Measurements from ENCODE around the gene OVAAL. TPM values are rescaled to one million over a fixed set of nuclear protein-coding genes. Genes with fewer than 3 reads are reported as not detected.
A peak's percentile ranks its signal among the peaks of the same experiment; 100 is the strongest.

OVAAL gene
- total and polyA plus RNA-seq, 2 of the 4 experiments (the other 2 are of a cell fraction): not detected

DNA sequence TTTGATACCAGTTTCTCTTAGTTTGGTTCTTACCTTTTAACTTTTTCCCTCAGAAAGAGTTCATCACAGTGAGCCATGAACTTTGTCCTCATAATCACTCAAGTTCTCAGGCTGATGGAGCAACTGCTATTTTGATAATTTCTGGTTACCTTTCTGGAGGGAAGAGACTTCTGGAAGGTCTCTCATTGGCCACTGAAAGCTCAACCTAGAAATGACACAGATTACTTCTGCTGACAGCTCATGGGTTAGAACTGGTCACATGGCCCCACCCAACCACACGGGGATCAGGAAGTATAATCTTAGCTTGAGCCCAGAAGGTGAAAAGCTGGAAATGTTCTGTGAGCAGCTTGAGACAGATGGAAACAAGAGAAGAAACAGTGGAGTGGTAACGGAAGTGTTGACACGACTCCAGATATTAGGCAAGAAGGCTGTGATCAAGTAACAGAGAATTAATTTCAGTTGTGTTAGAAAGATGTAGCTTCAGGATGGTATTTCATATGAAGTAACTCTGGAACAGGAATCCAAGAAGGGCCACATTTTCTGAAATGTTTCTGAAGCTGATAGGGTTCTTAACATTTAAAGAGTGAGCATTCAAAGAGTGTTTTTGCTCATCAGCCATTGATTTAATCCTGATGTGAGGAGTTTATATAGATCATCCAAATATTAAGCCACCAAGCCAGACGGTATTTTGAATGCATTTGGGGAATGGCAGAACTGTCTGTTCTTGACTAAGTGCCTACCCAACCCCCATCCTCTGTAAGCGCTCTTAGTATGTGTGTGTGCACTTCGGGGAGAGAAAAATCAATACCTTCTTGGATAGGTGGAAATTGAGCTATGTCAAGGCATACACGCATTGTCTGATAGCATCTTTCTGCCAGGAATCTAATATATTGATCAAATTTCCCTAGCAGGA is 51.1 kb downstream of the OVAAL start:
- peak overlapping the region; percentile 8; the same call in 1 of the 2 replicates for H4K5ac ChIP-seq (ENCODE audit: low read depth, low read length)
- H4K8ac ChIP-seq (ENCODE audit: low read depth in 2 of 2, low read length in 2 of 2): peak overlapping the region; percentile 69 to 81
- intact Hi-C loops (cut with micrococcal nuclease): no loop called here
- no peaks in the 10 kb centered on the region for H3K79me1 ChIP-seq (ENCODE audit: low read depth in 1 of 2, low read length in 2 of 2)
- no peaks in the 10 kb centered on the region for H4K20me1 ChIP-seq (ENCODE audit: insufficient read depth, low read length)
- peak overlapping the region; percentile 63; the same call in 1 of the 2 replicates for H3K27ac ChIP-seq (ENCODE audit: insufficient read depth, low read length)
- no peak overlapping the region for H3K9ac ChIP-seq (ENCODE audit: low read depth, low read length)
- TF ChIP-seq MAZ (IDR thresholded peaks at IDR 0.05; ENCODE audit: borderline replicate concordance, low read depth, low read length): no peak
- TF ChIP-seq, protein P1, sequence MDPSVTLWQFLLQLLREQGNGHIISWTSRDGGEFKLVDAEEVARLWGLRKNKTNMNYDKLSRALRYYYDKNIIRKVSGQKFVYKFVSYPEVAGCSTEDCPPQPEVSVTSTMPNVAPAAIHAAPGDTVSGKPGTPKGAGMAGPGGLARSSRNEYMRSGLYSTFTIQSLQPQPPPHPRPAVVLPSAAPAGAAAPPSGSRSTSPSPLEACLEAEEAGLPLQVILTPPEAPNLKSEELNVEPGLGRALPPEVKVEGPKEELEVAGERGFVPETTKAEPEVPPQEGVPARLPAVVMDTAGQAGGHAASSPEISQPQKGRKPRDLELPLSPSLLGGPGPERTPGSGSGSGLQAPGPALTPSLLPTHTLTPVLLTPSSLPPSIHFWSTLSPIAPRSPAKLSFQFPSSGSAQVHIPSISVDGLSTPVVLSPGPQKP (IDR thresholded peaks at IDR 0.05; ENCODE audit: borderline replicate concordance, low read depth, low read length): no peak
- no peak for TF ChIP-seq RFX5 (IDR thresholded peaks at IDR 0.05; ENCODE audit: low read depth, low read length)
- TF ChIP-seq RAD21 (IDR thresholded peaks at IDR 0.05; ENCODE audit: low read length): no peak
- peak; percentile 44; the same call in 1 of the 2 replicates for TF ChIP-seq CEBPB (IDR thresholded peaks at IDR 0.05; ENCODE audit: low read depth, low read length)
- no peak for TF ChIP-seq SMC3 (IDR thresholded peaks at IDR 0.05; ENCODE audit: low read depth, low read length)
- TF ChIP-seq NFE2L2 (IDR thresholded peaks at IDR 0.05; ENCODE audit: low read depth, low read length): no peak
- no peak for TF ChIP-seq POLR2A (IDR thresholded peaks at IDR 0.05; ENCODE audit: low read depth, low read length)
- TF ChIP-seq, protein P2, sequence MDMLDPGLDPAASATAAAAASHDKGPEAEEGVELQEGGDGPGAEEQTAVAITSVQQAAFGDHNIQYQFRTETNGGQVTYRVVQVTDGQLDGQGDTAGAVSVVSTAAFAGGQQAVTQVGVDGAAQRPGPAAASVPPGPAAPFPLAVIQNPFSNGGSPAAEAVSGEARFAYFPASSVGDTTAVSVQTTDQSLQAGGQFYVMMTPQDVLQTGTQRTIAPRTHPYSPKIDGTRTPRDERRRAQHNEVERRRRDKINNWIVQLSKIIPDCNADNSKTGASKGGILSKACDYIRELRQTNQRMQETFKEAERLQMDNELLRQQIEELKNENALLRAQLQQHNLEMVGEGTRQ (IDR thresholded peaks at IDR 0.05; ENCODE audit: low read depth, low read length): peak; percentile 82
- no peak for TF ChIP-seq CTCF (conservative IDR thresholded peaks at IDR 0.05; ENCODE audit: low read depth, low read length)
- 0 out of 2 replicates have a peak overlapping the region, but pooled peaks have one; percentile 57 for H3K23ac ChIP-seq (ENCODE audit: low read depth, low read length)
- dilution Hi-C loops (cut with HindIII; ENCODE audit: low sequenced_read_pairs, unreplicated experiment): no loop called here
- peaks cover 9% of the 10 kb centered on the region for H3K4me1 ChIP-seq (ENCODE audit: control insufficient read depth, insufficient read depth, low read length)
- no peaks in the 10 kb centered on the region for H3K27me3 ChIP-seq (ENCODE audit: control insufficient read depth, insufficient read depth, low read length)
- 70% methylated on average over 2 of the region's 7 CpGs; no CpG with 5 or more reads in 1 of the 2 experiments for WGBS, 2 experiments (ENCODE audit: extremely low coverage in 2 of 2, insufficient read length in 1 of 2)
- peak overlapping the region; percentile 63 for H4K91ac ChIP-seq (ENCODE audit: insufficient read depth, low read depth, low read length)
- peak overlapping the region; percentile 20; the same call in 1 of the 2 replicates for H2AK5ac ChIP-seq (ENCODE audit: low read depth, low read length)
- H2BK15ac ChIP-seq (ENCODE audit: low read depth, low read length): peak overlapping the region; percentile 85; the same call in 2 of the 3 replicates
- no peak overlapping the region for H3K56ac ChIP-seq (ENCODE audit: extremely low read depth, insufficient read depth, low read length)
- ATAC-seq (ENCODE audit: low read depth) (peak; percentile 36), DNase-seq (peak; percentile 34)
- no peaks in the 10 kb centered on the region for H3K36me3 ChIP-seq (ENCODE audit: control insufficient read depth, insufficient read depth, low read length)
- H3K4me3 ChIP-seq (ENCODE audit: insufficient read depth, low read depth, low read length): no peak overlapping the region
- peak overlapping the region; percentile 13 for H3K14ac ChIP-seq (replicated peaks; ENCODE audit: low read depth, low read length)
- H2BK5ac ChIP-seq (ENCODE audit: low read depth, low read length, poor library complexity, severe bottlenecking): peak overlapping the region; percentile 92
- H2BK120ac ChIP-seq (ENCODE audit: low read depth, low read length): peak overlapping the region; percentile 56
- ChIA-PET CTCF (no interaction called here), POLR2A (ENCODE audit: unreplicated experiment) (no interaction called here)
- H3K4me2 ChIP-seq (ENCODE audit: low read depth, low read length): peak overlapping the region; percentile 2; the same call in 1 of the 2 replicates
- no peaks in the 10 kb centered on the region for H3K9me3 ChIP-seq (ENCODE audit: control insufficient read depth, insufficient read depth, low read length)
- H2AFZ ChIP-seq (replicated peaks; ENCODE audit: low read length, poor library complexity): peak overlapping the region; percentile 82
- H3K4ac ChIP-seq (ENCODE audit: low read depth, low read length): peak overlapping the region; percentile 63
- H2BK20ac ChIP-seq (ENCODE audit: low read depth, low read length): peak overlapping the region; percentile 61
- in situ Hi-C loops (cut with MboI; ENCODE audit: low sequenced_read_pairs): no loop called here
- no peak overlapping the region for H2AK9ac ChIP-seq (replicated peaks; ENCODE audit: low read depth, low read length, poor library complexity)
- BruUV-seq (replicated peaks): no TSS peak
- H3K9me1 ChIP-seq (ENCODE audit: insufficient read depth, low read length): peaks cover 12% of the 10 kb centered on the region
- peak overlapping the region; percentile 12; the same call in 1 of the 2 replicates for H3K18ac ChIP-seq (ENCODE audit: low read depth, low read length)

Measured in IMR-90 (cell line).